Measurements from ENCODE around the gene GARIN1A.

Gene GARIN1A

DNA sequence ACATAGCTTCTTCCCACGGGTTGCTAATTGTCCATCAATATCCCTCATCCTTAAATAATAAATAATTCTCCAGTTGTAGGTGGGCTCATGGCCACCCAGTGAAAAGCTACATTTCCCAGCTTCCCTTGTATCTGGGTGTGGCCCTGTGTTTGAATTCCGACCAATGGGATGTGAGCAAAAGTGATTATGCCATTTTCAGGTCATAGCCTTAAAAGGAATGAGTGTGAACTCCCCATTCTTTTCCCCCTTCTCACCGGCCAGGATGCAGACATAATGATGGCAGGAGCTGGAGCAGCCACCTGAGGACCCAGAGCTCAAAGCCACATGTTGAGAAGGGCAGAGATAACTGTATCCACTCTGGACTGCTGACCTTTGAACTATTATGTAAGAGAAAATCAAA lies 36.7 kb downstream of the GARIN1A start:
- Histone ChIP-seq H3K27ac (replicated peaks; ENCODE audit: low read length) (peak overlapping the region; percentile 86), H3K79me1 (ENCODE audit: low read depth, low read length) (no peaks in the 10 kb centered on the region), H3K4ac (ENCODE audit: low read length) (no peak overlapping the region), H4K91ac (ENCODE audit: low read depth, low read length, poor library complexity) (no peak overlapping the region), H2AFZ (ENCODE audit: low read length) (no peak overlapping the region), H3K9me3 (replicated peaks in 1 of 2; ENCODE audit: control insufficient read depth in 2 of 2, insufficient read depth in 1 of 2, low read depth in 1 of 2, low read length in 2 of 2) (no peaks in the 10 kb centered on the region), H2BK12ac (ENCODE audit: low read length) (no peak overlapping the region), H2BK5ac (ENCODE audit: low read length) (no peak overlapping the region), H3K23ac (ENCODE audit: low read depth, low read length, poor library complexity) (no peak overlapping the region), H3K18ac (ENCODE audit: low read length) (no peak overlapping the region), H3K9ac (ENCODE audit: low read depth, low read length, poor library complexity) (no peak overlapping the region), H3K4me1 (ENCODE audit: control insufficient read depth in 2 of 2, insufficient read depth in 1 of 2, low read depth in 1 of 2, low read length in 2 of 2) (peaks cover 0 to 4% of the 10 kb centered on the region in 2 donors), H3K4me2 (ENCODE audit: insufficient read depth, low read length, poor library complexity, severe bottlenecking) (no peak overlapping the region), H2BK15ac (ENCODE audit: low read length) (no peak overlapping the region), H4K8ac (ENCODE audit: low read depth, low read length) (no peak overlapping the region), H2BK120ac (ENCODE audit: low read depth, low read length) (no peak overlapping the region), H3K27me3 (ENCODE audit: control insufficient read depth in 3 of 3, insufficient read depth in 3 of 3, low read depth in 1 of 3, low read length in 3 of 3) (peaks cover 0 to 2% (median 0%) of the 10 kb centered on the region in 3 experiments), H3K36me3 (replicated peaks in 1 of 2; ENCODE audit: control insufficient read depth in 2 of 2, insufficient read depth in 2 of 2, low read length in 2 of 2) (no peaks in the 10 kb centered on the region), H3K4me3 (ENCODE audit: low read length in 2 of 2) (no peak overlapping the region), H2AK5ac (ENCODE audit: low read depth, low read length) (no peak overlapping the region), H3K14ac (ENCODE audit: low read length) (no peak overlapping the region)
- no CpG with 5 or more reads among the region's 3 CpGs for WGBS, 2 donors (ENCODE audit: extremely low coverage in 2 of 2, insufficient read length in 2 of 2, insufficient replicate concordance in 1 of 2)
- no peak for DNase-seq (ENCODE audit: low spot score)

GRCh38 chr7:128710481-128710880 lies 38.4 kb downstream of the GARIN1A start:
- Histone ChIP-seq H3K4me2 (ENCODE audit: insufficient read depth, low read length, poor library complexity, severe bottlenecking) (no peak overlapping the region), H4K91ac (ENCODE audit: low read depth, low read length, poor library complexity) (no peak overlapping the region), H3K4me1 (ENCODE audit: control insufficient read depth in 2 of 2, insufficient read depth in 1 of 2, low read depth in 1 of 2, low read length in 2 of 2) (peaks cover 0 to 7% of the 10 kb centered on the region in 2 donors), H2BK15ac (ENCODE audit: low read length) (no peak overlapping the region), H3K27ac (replicated peaks; ENCODE audit: low read length) (no peak overlapping the region), H3K4me3 (ENCODE audit: low read length in 2 of 2) (no peak overlapping the region), H3K23ac (ENCODE audit: low read depth, low read length, poor library complexity) (no peak overlapping the region), H3K79me1 (ENCODE audit: low read depth, low read length) (no peaks in the 10 kb centered on the region), H2BK5ac (ENCODE audit: low read length) (no peak overlapping the region), H2BK12ac (ENCODE audit: low read length) (no peak overlapping the region), H3K27me3 (ENCODE audit: control insufficient read depth in 3 of 3, insufficient read depth in 3 of 3, low read depth in 1 of 3, low read length in 3 of 3) (peaks cover 0 to 10% (median 0%) of the 10 kb centered on the region in 3 experiments), H2BK120ac (ENCODE audit: low read depth, low read length) (no peak overlapping the region), H2AK5ac (ENCODE audit: low read depth, low read length) (no peak overlapping the region), H2AFZ (ENCODE audit: low read length) (no peak overlapping the region), H3K36me3 (replicated peaks in 1 of 2; ENCODE audit: control insufficient read depth in 2 of 2, insufficient read depth in 2 of 2, low read length in 2 of 2) (no peaks in the 10 kb centered on the region), H3K9me3 (replicated peaks in 1 of 2; ENCODE audit: control insufficient read depth in 2 of 2, insufficient read depth in 1 of 2, low read depth in 1 of 2, low read length in 2 of 2) (no peaks in the 10 kb centered on the region), H4K8ac (ENCODE audit: low read depth, low read length) (no peak overlapping the region), H3K14ac (ENCODE audit: low read length) (no peak overlapping the region), H3K18ac (ENCODE audit: low read length) (no peak overlapping the region), H3K9ac (ENCODE audit: low read depth, low read length, poor library complexity) (no peak overlapping the region), H3K4ac (ENCODE audit: low read length) (no peak overlapping the region)
- no peak for DNase-seq (ENCODE audit: low spot score)
- no CpG with 5 or more reads among the region's 6 CpGs for WGBS, 2 donors (ENCODE audit: extremely low coverage in 2 of 2, insufficient read length in 2 of 2, insufficient replicate concordance in 1 of 2)

- Histone ChIP-seq H2AK5ac (ENCODE audit: low read depth, low read length) (no peak overlapping the region), H3K23ac (ENCODE audit: low read depth, low read length, poor library complexity) (no peak overlapping the region), H3K36me3 (replicated peaks in 1 of 2; ENCODE audit: control insufficient read depth in 2 of 2, insufficient read depth in 2 of 2, low read length in 2 of 2) (no peaks in the 10 kb centered on the region), H3K9me3 (replicated peaks in 1 of 2; ENCODE audit: control insufficient read depth in 2 of 2, insufficient read depth in 1 of 2, low read depth in 1 of 2, low read length in 2 of 2) (no peaks in the 10 kb centered on the region), H3K79me1 (ENCODE audit: low read depth, low read length) (no peaks in the 10 kb centered on the region), H3K9ac (ENCODE audit: low read depth, low read length, poor library complexity) (no peak overlapping the region), H3K27me3 (ENCODE audit: control insufficient read depth in 3 of 3, insufficient read depth in 3 of 3, low read depth in 1 of 3, low read length in 3 of 3) (peaks cover 0 to 19% (median 0%) of the 10 kb centered on the region in 3 experiments), H3K4me3 (ENCODE audit: low read length in 2 of 2) (no peak overlapping the region), H3K4me1 (ENCODE audit: control insufficient read depth in 2 of 2, insufficient read depth in 1 of 2, low read depth in 1 of 2, low read length in 2 of 2) (peaks cover 0 to 11% of the 10 kb centered on the region in 2 donors), H3K4me2 (ENCODE audit: insufficient read depth, low read length, poor library complexity, severe bottlenecking) (no peak overlapping the region), H2BK5ac (ENCODE audit: low read length) (no peak overlapping the region), H3K4ac (ENCODE audit: low read length) (no peak overlapping the region), H2AFZ (ENCODE audit: low read length) (no peak overlapping the region), H3K27ac (replicated peaks; ENCODE audit: low read length) (no peak overlapping the region), H4K91ac (ENCODE audit: low read depth, low read length, poor library complexity) (no peak overlapping the region), H2BK12ac (ENCODE audit: low read length) (no peak overlapping the region), H3K14ac (ENCODE audit: low read length) (no peak overlapping the region), H2BK120ac (ENCODE audit: low read depth, low read length) (no peak overlapping the region), H2BK15ac (ENCODE audit: low read length) (no peak overlapping the region), H4K8ac (ENCODE audit: low read depth, low read length) (no peak overlapping the region), H3K18ac (ENCODE audit: low read length) (no peak overlapping the region)
- WGBS, 2 donors (ENCODE audit: extremely low coverage in 2 of 2, insufficient read length in 2 of 2, insufficient replicate concordance in 1 of 2) = no CpG with 5 or more reads among the region's 2 CpGs
- DNase-seq (ENCODE audit: low spot score) = no peak
These were observed 41.7 kb downstream of the GARIN1A start for GRCh38 chr7:128713794-128714193.

DNA sequence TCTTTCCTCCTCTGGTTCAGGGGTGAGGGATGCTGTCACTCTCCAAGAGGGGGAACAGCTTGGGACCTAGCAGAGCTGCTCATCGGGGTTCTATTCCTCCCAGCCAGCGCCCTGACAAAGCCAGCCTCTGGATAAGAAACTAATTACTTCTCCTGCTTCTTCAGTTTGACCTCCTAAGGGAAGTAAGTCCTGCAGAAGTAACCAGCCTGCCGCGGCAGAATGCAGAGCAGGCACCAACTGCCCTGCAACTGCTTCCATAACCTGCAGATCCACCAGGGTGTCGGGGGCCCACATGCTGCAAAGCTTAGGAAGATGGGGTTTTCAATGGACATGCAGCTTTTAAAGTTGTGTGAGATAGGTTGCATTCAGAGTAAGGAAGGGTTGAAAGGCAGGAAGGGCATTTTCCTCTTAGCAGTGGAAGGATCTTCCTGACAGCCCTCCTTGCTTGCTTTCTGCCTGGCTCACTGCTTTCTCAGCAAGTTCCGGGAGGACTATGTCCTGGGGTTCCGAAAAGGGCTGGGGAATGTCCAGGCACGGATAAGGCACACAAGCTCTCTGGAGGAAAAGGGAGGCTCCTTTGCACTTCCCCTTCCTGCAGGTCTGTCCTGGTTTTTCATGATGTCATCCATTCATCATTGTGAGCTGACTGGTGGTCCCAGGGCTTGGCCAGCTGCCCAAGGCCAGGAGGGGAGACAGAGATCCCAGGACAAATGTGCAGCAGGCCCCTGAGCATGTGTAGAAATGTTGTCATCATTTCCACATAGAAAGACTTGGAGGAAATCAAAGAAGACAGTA lies 42.8 kb downstream of the GARIN1A start:
- Histone ChIP-seq H3K9ac (ENCODE audit: low read depth, low read length, poor library complexity) (peak overlapping the region; percentile 65), H2BK5ac (ENCODE audit: low read length) (no peak overlapping the region), H3K79me1 (ENCODE audit: low read depth, low read length) (no peaks in the 10 kb centered on the region), H3K18ac (ENCODE audit: low read length) (no peak overlapping the region), H3K4me1 (ENCODE audit: control insufficient read depth in 2 of 2, insufficient read depth in 1 of 2, low read depth in 1 of 2, low read length in 2 of 2) (peaks cover 0 to 10% of the 10 kb centered on the region in 2 donors), H2BK15ac (ENCODE audit: low read length) (no peak overlapping the region), H2AFZ (ENCODE audit: low read length) (peak overlapping the region; percentile 6), H3K4ac (ENCODE audit: low read length) (no peak overlapping the region), H3K9me3 (replicated peaks in 1 of 2; ENCODE audit: control insufficient read depth in 2 of 2, insufficient read depth in 1 of 2, low read depth in 1 of 2, low read length in 2 of 2) (no peaks in the 10 kb centered on the region), H2BK12ac (ENCODE audit: low read length) (no peak overlapping the region), H3K14ac (ENCODE audit: low read length) (no peak overlapping the region), H3K23ac (ENCODE audit: low read depth, low read length, poor library complexity) (no peak overlapping the region), H4K91ac (ENCODE audit: low read depth, low read length, poor library complexity) (no peak overlapping the region), H2AK5ac (ENCODE audit: low read depth, low read length) (peak overlapping the region; percentile 61), H3K4me3 (ENCODE audit: low read length in 2 of 2) (no peak overlapping the region), H3K4me2 (ENCODE audit: insufficient read depth, low read length, poor library complexity, severe bottlenecking) (no peak overlapping the region), H3K36me3 (replicated peaks in 1 of 2; ENCODE audit: control insufficient read depth in 2 of 2, insufficient read depth in 2 of 2, low read length in 2 of 2) (no peaks in the 10 kb centered on the region), H2BK120ac (ENCODE audit: low read depth, low read length) (no peak overlapping the region), H3K27me3 (ENCODE audit: control insufficient read depth in 3 of 3, insufficient read depth in 3 of 3, low read depth in 1 of 3, low read length in 3 of 3) (peaks cover 0 to 21% (median 0%) of the 10 kb centered on the region in 3 experiments), H4K8ac (ENCODE audit: low read depth, low read length) (no peak overlapping the region), H3K27ac (replicated peaks; ENCODE audit: low read length) (no peak overlapping the region)
- WGBS, 2 donors (ENCODE audit: extremely low coverage in 2 of 2, insufficient read length in 2 of 2, insufficient replicate concordance in 1 of 2) = no CpG with 5 or more reads among the region's 8 CpGs
- no peak for DNase-seq (ENCODE audit: low spot score)

All from neuronal stem cell (in vitro differentiated cells).